Panc1 (cell line): ENCODE results near the gene HNRNPM. TPM values are rescaled to one million over a fixed set of nuclear protein-coding genes. Genes with fewer than 3 reads are reported as not detected.

Experiments
- ATAC-seq: fragments of 200-7000 bp; cut with Tn5 transposase; 2 replicates; pipeline ENCODE4 v1.9.1; 2020; ENCODE audit warnings: mild to moderate bottlenecking, moderate library complexity
- BruUV-seq: library from RNA; stranded (reverse); fragments of 400-500 nt; replicated peaks from 2 replicates; lab custom pipeline; 2021; lab: Mats Ljungman, UMichigan
- CTCF ChIA-PET: fragments of 300-600 bp; sonication (Branson Sonifier 250); formaldehyde crosslinking; loops from one replicate; lab custom pipeline; 2022; ENCODE audit warnings: antibody characterized with exemption; lab: Charles Lee
- POLR2A ChIA-PET: fragments of 300-600 bp; sonication (Branson Sonifier 250); formaldehyde crosslinking; loops from one replicate; lab custom pipeline; 2022; ENCODE audit warnings: antibody characterized with exemption; lab: Charles Lee
- DNase-seq: peaks from one replicate; pipeline ENCODE4 v3.0.0-alpha.2; 2010; ENCODE audit warnings: low read depth, low spot score
- H3K27ac ChIP-seq: 2 replicates; pipeline ENCODE4 v1.5.1; 2011; ENCODE audit warnings: mild to moderate bottlenecking, low read length, inconsistent platforms
- H3K27me3 ChIP-seq: fragments of 200-500 bp; sonication (Bioruptor generic); 2 replicates; pipeline ENCODE4 v1.6.0; 2014; ENCODE audit warnings: low read length, inconsistent platforms; ENCODE audit not compliant: control insufficient read depth, insufficient read depth
- H3K36me3 ChIP-seq: fragments of 200-500 bp; sonication (Bioruptor generic); 2 replicates; pipeline ENCODE4 v1.5.1; 2014; ENCODE audit warnings: inconsistent platforms, mild to moderate bottlenecking, low read length, moderate library complexity; ENCODE audit not compliant: control insufficient read depth, insufficient read depth
- H3K4me1 ChIP-seq: 2 replicates; pipeline ENCODE4 v1.5.1; 2011; ENCODE audit warnings: inconsistent platforms, mild to moderate bottlenecking, low read length, moderate library complexity; ENCODE audit not compliant: control insufficient read depth, insufficient read depth
- H3K4me3 ChIP-seq, 2 experiments: 2 replicates each; pipeline ENCODE4 v1.5.1; 2011 to 2012; ENCODE audit warnings: low read depth in 2 of 2, low read length in 2 of 2, mild to moderate bottlenecking in 2 of 2, inconsistent platforms in 1 of 2, moderate library complexity in 1 of 2
- H3K9me3 ChIP-seq: fragments of 200-500 bp; sonication (Bioruptor generic); 2 replicates; pipeline ENCODE4 v1.5.1; 2014; ENCODE audit warnings: low read depth, mild to moderate bottlenecking, inconsistent platforms, low read length, moderate library complexity; ENCODE audit not compliant: control insufficient read depth, insufficient read depth
- POLR2AphosphoS5 ChIP-seq: IDR thresholded peaks from 2 replicates; pipeline ENCODE4 v1.6.1; 2012; ENCODE audit warnings: mild to moderate bottlenecking, low read depth, low read length, moderate library complexity
- SIN3A ChIP-seq: IDR thresholded peaks from 2 replicates; pipeline ENCODE4 v1.6.1; 2012; ENCODE audit warnings: low read depth, mild to moderate bottlenecking, low read length, moderate library complexity, borderline replicate concordance; ENCODE audit not compliant: insufficient read depth
- TCF7L2 ChIP-seq: IDR thresholded peaks from 2 replicates; pipeline ENCODE4 v1.6.1; 2011; ENCODE audit warnings: mild to moderate bottlenecking, low read depth, low read length, inconsistent platforms
- in situ Hi-C: cut with HindIII; loops from 2 replicates; pipeline ENCODE4 v1.10.0; 2016; ENCODE audit warnings: low sequenced_read_pairs, low pct_unique_long_range_greater_than_20kb
- intact Hi-C: fragments of 100-400 bp; cut with micrococcal nuclease; formaldehyde crosslinking; loops from one replicate; pipeline ENCODE4 v1.10.0; 2022; ENCODE audit not compliant: unreplicated experiment
- total RNA-seq: library from RNA; stranded (reverse); gene quantifications from one replicate; pipeline ENCODE4 v1.2.1, GENCODE V29; 2021; ENCODE audit not compliant: unreplicated experiment
- TF ChIP-seq, protein P1 (sequence below): fragments of 450-650 bp; IDR thresholded peaks from 2 replicates; pipeline ENCODE4 v1.5.1; 2017; ENCODE audit warnings: mild to moderate bottlenecking
- TF ChIP-seq, protein P2 (sequence below), 2 experiments: IDR thresholded peaks; 2 replicates each; pipeline ENCODE4 v1.6.1; 2011 to 2012; ENCODE audit warnings: low read depth in 2 of 2, control low read depth in 1 of 2, low read length in 1 of 2, mild to moderate bottlenecking in 1 of 2, moderate library complexity in 1 of 2; ENCODE audit not compliant: insufficient read depth in 1 of 2

Gene HNRNPM
- total RNA-seq, 1 experiment from 2014 or later: 225 TPM

DNA sequence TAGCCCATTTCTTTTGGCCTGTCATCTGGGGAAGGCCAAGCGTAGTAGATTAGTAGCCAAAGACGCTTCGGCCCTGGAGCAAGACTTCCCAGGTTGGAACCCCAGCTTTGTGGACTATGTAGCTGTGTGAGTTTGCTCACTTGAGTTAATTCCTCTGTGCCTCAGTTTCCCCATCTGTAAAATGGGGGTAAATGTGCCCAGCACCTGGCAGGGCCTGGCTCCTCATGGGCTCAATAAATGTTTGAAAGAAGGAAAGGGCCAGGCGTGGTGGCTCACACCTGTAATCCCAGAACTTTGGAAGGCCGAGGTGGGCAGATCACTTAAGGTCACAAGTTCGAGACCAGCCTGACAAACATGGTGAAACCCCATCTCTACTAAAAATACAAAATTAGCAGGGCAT lies 14.9 kb upstream of the HNRNPM start:
- no peak overlapping the region for H3K4me3 ChIP-seq
- no peak for DNase-seq
- ChIA-PET POLR2A (interaction anchor here (0.6 kb wide), 1 partner anchor 138 kb away, joined by 3 read pairs; no protein-coding TSS in a partner anchor), CTCF (no interaction called here)
- BruUV-seq: no TSS peak
- H3K36me3 ChIP-seq: no peaks in the 10 kb centered on the region
- H3K27ac ChIP-seq: no peak overlapping the region
- ATAC-seq: no peak
- no peak for TF ChIP-seq SIN3A
- TF ChIP-seq, protein P1, sequence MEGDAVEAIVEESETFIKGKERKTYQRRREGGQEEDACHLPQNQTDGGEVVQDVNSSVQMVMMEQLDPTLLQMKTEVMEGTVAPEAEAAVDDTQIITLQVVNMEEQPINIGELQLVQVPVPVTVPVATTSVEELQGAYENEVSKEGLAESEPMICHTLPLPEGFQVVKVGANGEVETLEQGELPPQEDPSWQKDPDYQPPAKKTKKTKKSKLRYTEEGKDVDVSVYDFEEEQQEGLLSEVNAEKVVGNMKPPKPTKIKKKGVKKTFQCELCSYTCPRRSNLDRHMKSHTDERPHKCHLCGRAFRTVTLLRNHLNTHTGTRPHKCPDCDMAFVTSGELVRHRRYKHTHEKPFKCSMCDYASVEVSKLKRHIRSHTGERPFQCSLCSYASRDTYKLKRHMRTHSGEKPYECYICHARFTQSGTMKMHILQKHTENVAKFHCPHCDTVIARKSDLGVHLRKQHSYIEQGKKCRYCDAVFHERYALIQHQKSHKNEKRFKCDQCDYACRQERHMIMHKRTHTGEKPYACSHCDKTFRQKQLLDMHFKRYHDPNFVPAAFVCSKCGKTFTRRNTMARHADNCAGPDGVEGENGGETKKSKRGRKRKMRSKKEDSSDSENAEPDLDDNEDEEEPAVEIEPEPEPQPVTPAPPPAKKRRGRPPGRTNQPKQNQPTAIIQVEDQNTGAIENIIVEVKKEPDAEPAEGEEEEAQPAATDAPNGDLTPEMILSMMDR: no peak
- intact Hi-C loops: no loop called here
- no peaks in the 10 kb centered on the region for H3K27me3 ChIP-seq
- H3K4me1 ChIP-seq: no peaks in the 10 kb centered on the region
- no peaks in the 10 kb centered on the region for H3K9me3 ChIP-seq
- in situ Hi-C loops: no loop called here

DNA sequence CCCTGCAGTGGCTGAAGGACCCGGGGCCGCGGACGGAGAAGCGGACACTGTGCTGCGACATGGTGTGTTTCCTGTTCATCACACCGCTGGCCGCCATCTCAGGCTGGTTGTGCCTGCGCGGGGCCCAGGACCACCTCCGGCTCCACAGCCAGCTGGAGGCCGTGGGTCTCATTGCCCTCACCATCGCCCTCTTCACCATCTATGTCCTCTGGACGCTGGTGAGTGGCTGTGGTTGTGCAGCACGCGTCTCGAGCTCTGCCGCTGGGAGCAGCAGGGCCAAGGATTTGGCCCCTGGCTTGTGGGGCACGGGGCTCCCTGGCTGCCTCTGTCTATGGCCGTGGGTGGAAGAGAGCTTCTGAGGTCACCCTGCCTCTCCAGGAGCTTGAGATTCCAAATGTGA lies 14.1 kb upstream of the HNRNPM start:
- CTCF ChIA-PET: interaction anchor here (0.6 kb wide), 1 partner anchor 49 kb away, joined by 7 read pairs; no protein-coding TSS in a partner anchor
- TF ChIP-seq POLR2AphosphoS5 (no peak), TCF7L2 (no peak), SIN3A (no peak)
- TF ChIP-seq, protein P2, sequence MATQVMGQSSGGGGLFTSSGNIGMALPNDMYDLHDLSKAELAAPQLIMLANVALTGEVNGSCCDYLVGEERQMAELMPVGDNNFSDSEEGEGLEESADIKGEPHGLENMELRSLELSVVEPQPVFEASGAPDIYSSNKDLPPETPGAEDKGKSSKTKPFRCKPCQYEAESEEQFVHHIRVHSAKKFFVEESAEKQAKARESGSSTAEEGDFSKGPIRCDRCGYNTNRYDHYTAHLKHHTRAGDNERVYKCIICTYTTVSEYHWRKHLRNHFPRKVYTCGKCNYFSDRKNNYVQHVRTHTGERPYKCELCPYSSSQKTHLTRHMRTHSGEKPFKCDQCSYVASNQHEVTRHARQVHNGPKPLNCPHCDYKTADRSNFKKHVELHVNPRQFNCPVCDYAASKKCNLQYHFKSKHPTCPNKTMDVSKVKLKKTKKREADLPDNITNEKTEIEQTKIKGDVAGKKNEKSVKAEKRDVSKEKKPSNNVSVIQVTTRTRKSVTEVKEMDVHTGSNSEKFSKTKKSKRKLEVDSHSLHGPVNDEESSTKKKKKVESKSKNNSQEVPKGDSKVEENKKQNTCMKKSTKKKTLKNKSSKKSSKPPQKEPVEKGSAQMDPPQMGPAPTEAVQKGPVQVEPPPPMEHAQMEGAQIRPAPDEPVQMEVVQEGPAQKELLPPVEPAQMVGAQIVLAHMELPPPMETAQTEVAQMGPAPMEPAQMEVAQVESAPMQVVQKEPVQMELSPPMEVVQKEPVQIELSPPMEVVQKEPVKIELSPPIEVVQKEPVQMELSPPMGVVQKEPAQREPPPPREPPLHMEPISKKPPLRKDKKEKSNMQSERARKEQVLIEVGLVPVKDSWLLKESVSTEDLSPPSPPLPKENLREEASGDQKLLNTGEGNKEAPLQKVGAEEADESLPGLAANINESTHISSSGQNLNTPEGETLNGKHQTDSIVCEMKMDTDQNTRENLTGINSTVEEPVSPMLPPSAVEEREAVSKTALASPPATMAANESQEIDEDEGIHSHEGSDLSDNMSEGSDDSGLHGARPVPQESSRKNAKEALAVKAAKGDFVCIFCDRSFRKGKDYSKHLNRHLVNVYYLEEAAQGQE (IDR thresholded peaks at IDR 0.05; ENCODE audit: insufficient read depth in 1 of 2, low read depth in 2 of 2, low read length in 1 of 2): no peak
- TF ChIP-seq, protein P1: no peak
- in situ Hi-C loops: no loop called here
- no peaks in the 10 kb centered on the region for H3K9me3 ChIP-seq
- no peak for DNase-seq
- no peak for ATAC-seq
- POLR2A ChIA-PET: no interaction called here
- no peaks in the 10 kb centered on the region for H3K36me3 ChIP-seq
- BruUV-seq: no TSS peak
- H3K4me1 ChIP-seq: no peaks in the 10 kb centered on the region
- H3K27ac ChIP-seq: no peak overlapping the region
- intact Hi-C loops: no loop called here
- no peak overlapping the region for H3K4me3 ChIP-seq
- H3K27me3 ChIP-seq: no peaks in the 10 kb centered on the region
